22Rv1 (cell line): Measurements from ENCODE around the gene POU4F3.
"Not testable (repeated sequence)": the region's sequence is repeated elsewhere in the genome, so short reads cannot be mapped to it uniquely, and the experiment has no call there.

Source experiments
- H3K27ac ChIP-seq: fragments of 450-650 bp; 2 replicates; pipeline ENCODE4 v1.5.1; 2017
- ZFX ChIP-seq: fragments of 450-650 bp; IDR thresholded peaks from 2 replicates; pipeline ENCODE4 v1.6.1; 2017; ENCODE audit warnings: antibody characterized with exemption, borderline replicate concordance
- TF ChIP-seq, protein P1 (sequence below): fragments of 450-650 bp; IDR thresholded peaks from 2 replicates; pipeline ENCODE4 v1.5.1; 2017; ENCODE audit warnings: mild to moderate bottlenecking

The POU4F3 gene

GRCh38 chr5:146338774-146339714 is at the start of gene POU4F3:
Gene POU4F3, plus strand, starts transcription at chr5:146338839. Its CDS starts 274 bp downstream, at chr5:146339113.
- TF ChIP-seq, protein P1, sequence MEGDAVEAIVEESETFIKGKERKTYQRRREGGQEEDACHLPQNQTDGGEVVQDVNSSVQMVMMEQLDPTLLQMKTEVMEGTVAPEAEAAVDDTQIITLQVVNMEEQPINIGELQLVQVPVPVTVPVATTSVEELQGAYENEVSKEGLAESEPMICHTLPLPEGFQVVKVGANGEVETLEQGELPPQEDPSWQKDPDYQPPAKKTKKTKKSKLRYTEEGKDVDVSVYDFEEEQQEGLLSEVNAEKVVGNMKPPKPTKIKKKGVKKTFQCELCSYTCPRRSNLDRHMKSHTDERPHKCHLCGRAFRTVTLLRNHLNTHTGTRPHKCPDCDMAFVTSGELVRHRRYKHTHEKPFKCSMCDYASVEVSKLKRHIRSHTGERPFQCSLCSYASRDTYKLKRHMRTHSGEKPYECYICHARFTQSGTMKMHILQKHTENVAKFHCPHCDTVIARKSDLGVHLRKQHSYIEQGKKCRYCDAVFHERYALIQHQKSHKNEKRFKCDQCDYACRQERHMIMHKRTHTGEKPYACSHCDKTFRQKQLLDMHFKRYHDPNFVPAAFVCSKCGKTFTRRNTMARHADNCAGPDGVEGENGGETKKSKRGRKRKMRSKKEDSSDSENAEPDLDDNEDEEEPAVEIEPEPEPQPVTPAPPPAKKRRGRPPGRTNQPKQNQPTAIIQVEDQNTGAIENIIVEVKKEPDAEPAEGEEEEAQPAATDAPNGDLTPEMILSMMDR: no peak
- no peak for TF ChIP-seq ZFX
- H3K27ac ChIP-seq: no peak within 1 kb of the TSS

GRCh38 chr5:146290318-146290717 is 48.3 kb upstream of the POU4F3 start:
- TF ChIP-seq ZFX: no peak
- TF ChIP-seq, protein P1: no peak
- H3K27ac ChIP-seq: no peak overlapping the region

GRCh38 chr5:146291421-146292074 is 47.1 kb upstream of the POU4F3 start:
- no peak overlapping the region for H3K27ac ChIP-seq
- no peak for TF ChIP-seq ZFX
- TF ChIP-seq, protein P1: peak; percentile 81

DNA sequence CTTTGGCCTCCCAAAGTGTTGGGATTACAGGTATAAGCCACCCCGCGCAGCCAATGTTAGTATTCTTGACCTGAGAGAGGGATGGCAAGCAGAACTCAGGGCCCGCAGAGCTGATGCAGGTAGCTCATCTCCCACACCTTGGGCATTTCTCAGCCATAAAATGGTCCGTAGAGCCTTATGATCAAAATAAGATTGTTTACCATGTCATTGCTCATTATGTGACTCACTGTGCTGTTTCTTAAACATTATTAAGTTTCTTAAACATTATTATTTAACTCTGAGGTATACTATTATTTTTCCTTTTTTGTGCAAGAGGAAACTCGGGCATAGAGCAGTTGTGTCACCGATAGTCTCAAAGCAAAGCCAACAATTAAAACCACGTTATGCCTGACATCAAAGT is 42.4 kb upstream of the POU4F3 start:
- no peak overlapping the region for H3K27ac ChIP-seq
- TF ChIP-seq, protein P1: no peak
- no peak for TF ChIP-seq ZFX

DNA sequence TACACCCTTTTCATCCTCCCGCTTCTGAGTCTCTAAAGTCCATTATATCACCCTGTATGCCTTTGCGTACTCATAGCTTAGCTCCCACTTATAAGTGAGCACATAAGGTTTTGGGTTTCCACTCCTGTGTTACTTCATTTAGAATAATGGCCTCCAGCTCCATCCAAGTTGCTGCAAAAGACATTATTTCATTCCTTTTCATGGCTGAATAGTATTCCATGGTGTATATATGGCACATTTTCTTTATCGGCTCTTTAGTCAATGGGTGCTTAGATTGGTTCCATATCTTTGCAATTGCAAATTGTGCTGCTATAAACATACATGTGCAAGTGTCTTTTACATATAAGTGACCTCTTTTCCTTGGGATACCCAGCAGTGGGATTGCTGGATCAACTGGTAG is 39.7 kb upstream of the POU4F3 start:
- H3K27ac ChIP-seq: not testable (repeated sequence)

- no peak overlapping the region for H3K27ac ChIP-seq
- TF ChIP-seq, protein P1: no peak
- no peak for TF ChIP-seq ZFX
Observed at GRCh38 chr5:146301626-146302025, 37.0 kb upstream of the POU4F3 start.

DNA sequence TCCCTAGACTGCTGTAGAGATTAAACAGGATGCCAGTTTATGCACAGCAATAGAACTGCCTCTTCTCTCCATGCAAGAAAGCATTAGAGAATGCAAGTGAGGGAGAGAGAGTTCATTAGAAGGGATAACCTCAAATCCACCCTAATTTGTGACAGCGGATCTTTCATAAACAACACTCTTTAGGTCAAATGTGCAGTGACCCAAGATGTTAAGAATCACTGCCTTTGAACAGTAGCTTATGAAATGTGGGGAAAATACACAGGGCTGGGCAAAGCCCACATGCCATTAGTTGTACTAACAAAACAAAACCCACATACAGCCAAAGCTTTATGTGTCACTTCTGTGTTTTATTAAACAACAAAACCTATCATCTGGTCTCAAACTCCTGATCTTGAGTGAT is 36.2 kb upstream of the POU4F3 start:
- no peak for TF ChIP-seq ZFX
- TF ChIP-seq, protein P1: no peak
- no peak overlapping the region for H3K27ac ChIP-seq
